Renal pelvis (tissue), 4 donors: ENCODE results near the gene AQP5. TPM values are rescaled to one million over a fixed set of nuclear protein-coding genes. Genes with fewer than 3 reads are reported as not detected.

Source experiments
- DNase-seq: peaks from one replicate; pipeline ENCODE4 v3.0.0-alpha.2; 2013
- polyA plus RNA-seq, 3 donors: library from polyadenylated mRNA; unstranded; fragments of 120-200 nt; gene quantifications; one replicate each; pipeline ENCODE4 v1.2.1, GENCODE V29; 2013; ENCODE audit not compliant: insufficient read length in 3 of 3

AQP5 gene
- polyA plus RNA-seq, 3 donors: 1.4 to 2.8 (median 2.3) TPM

GRCh38 chr12:49930515-49931288 lies 31.0 kb upstream of the AQP5 start:
- no peak for DNase-seq

- DNase-seq: no peak
Measured at GRCh38 chr12:49932023-49932422, 29.6 kb upstream of the AQP5 start.

GRCh38 chr12:49932533-49933130 lies 29.0 kb upstream of the AQP5 start:
- no peak for DNase-seq

- no peak for DNase-seq
Measured at GRCh38 chr12:49933796-49934195, 27.9 kb upstream of the AQP5 start.

GRCh38 chr12:49934505-49934904 lies 27.2 kb upstream of the AQP5 start:
- no peak for DNase-seq

GRCh38 chr12:49936925-49937324 lies 24.7 kb upstream of the AQP5 start:
- DNase-seq: no peak

GRCh38 chr12:49937639-49938300 lies 23.9 kb upstream of the AQP5 start:
- DNase-seq: no peak

GRCh38 chr12:49939307-49939706 lies 22.4 kb upstream of the AQP5 start:
- DNase-seq: no peak

- DNase-seq: no peak
Measured at GRCh38 chr12:49939707-49940106, 22.0 kb upstream of the AQP5 start.

- DNase-seq: no peak
Measured at GRCh38 chr12:49941556-49942511, 19.8 kb upstream of the AQP5 start.

GRCh38 chr12:49942512-49942893 lies 19.2 kb upstream of the AQP5 start:
- DNase-seq: no peak

GRCh38 chr12:49942921-49943624 lies 18.6 kb upstream of the AQP5 start:
- no peak for DNase-seq

- DNase-seq: no peak
Measured at GRCh38 chr12:49943625-49943960, 18.1 kb upstream of the AQP5 start.

- no peak for DNase-seq
Measured at GRCh38 chr12:49944046-49944445, 17.6 kb upstream of the AQP5 start.

- DNase-seq: no peak
Measured at GRCh38 chr12:49944718-49945117, 17.0 kb upstream of the AQP5 start.

GRCh38 chr12:49945394-49946080 lies 16.1 kb upstream of the AQP5 start:
- DNase-seq: peak; percentile 54

- no peak for DNase-seq
Measured at GRCh38 chr12:49946086-49946485, 15.6 kb upstream of the AQP5 start.

- no peak for DNase-seq
Measured at GRCh38 chr12:49946497-49946896, 15.2 kb upstream of the AQP5 start.

- no peak for DNase-seq
Measured at GRCh38 chr12:49947593-49948226, 14.0 kb upstream of the AQP5 start.
